ENCODE data around the gene ETDC.

ETDC gene

DNA sequence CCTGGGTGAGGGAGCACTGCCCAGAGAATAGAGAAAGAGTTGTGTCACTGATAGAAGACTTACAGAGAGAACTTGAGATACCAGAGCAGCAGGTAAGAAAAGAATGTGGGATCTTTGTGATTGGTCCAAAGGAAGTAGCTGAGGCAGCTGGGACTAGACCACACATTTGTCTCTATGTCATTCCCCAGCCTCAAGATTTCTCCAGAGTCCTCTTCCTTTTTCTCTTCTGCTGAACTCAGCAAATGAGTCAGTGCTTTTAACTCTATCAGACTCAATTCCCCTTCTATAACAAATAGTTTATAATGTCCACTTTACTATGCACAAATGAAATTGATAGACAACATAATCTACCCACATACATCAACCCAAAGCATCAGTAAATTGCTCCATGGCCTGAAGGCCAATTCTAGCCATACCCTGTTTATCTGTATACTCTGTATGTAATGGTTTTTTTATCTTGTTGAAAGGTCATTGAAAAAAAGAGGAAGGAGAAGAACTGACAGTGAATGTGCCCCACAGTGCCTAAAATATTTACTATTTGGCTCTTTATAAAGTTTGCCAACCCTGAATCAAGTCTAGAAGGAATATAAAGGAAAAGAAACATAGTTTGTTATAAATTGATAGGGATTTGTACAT, 38.2 kb downstream of the ETDC start:
- DNase-seq: no peak

DNA sequence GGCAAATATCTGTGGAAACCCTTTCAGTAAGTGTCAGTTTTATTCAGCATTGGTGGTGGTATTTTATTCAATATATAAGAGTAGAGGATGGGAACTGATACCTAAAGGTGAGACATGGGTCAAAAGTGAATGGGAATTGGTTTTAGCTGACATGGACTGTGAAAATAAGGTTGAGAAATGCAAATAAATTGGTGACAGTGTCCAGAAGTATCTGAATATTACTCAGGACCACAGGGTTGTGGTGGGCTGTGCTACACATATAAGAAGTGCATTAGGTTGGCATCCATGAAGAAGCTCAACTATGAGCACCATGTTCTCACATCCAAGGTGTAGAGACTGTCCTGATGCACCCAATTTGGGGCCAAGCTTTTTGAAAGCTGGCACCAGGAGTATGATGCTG, 45.0 kb downstream of the ETDC start:
- no peak for DNase-seq

Data from activated T-cell treated with anti-CD3 and anti-CD28 coated beads, Interleukin-2, amount 50 U/mL, for 48 hours (primary cell).